IMR-90 (cell line): Measurements from ENCODE around the gene STK17B. TPM values are rescaled to one million over a fixed set of nuclear protein-coding genes. Genes with fewer than 3 reads are reported as not detected.

ENCODE experiments used
- ATAC-seq: fragments of 200-7000 bp; cut with Tn5 transposase; 2 replicates; pipeline ENCODE4 v1.9.1; 2020; ENCODE audit warnings: low read depth, mild to moderate bottlenecking, moderate library complexity
- BruUV-seq: library from RNA; stranded (reverse); fragments of 400-500 nt; replicated peaks from 2 replicates; lab custom pipeline; 2021; lab: Mats Ljungman, UMichigan
- CTCF ChIA-PET: fragments of 300-600 bp; formaldehyde crosslinking; extraction: SDS; loops from one replicate; lab custom pipeline; 2021; ENCODE audit warnings: antibody characterized with exemption; lab: Yijun Ruan, JAX
- POLR2A ChIA-PET: fragments of 300-600 bp; sonication (Branson Sonifier 250); formaldehyde crosslinking; loops from one replicate; lab custom pipeline; 2022; ENCODE audit warnings: antibody characterized with exemption; ENCODE audit not compliant: unreplicated experiment; lab: Charles Lee
- DNase-seq: peaks from one replicate; pipeline ENCODE4 v3.0.0; 2013
- H2AFZ ChIP-seq: replicated peaks from 2 replicates; pipeline ENCODE3; 2013; ENCODE audit warnings: low read length, mild to moderate bottlenecking; ENCODE audit not compliant: poor library complexity
- H2AK5ac ChIP-seq: 2 replicates; pipeline ENCODE4 v1.6.1; 2013; ENCODE audit warnings: low read depth, low read length, inconsistent platforms
- H2AK9ac ChIP-seq: replicated peaks from 2 replicates; pipeline ENCODE3; 2013; ENCODE audit warnings: mild to moderate bottlenecking, low read depth, low read length, moderate library complexity; ENCODE audit not compliant: poor library complexity
- H2BK120ac ChIP-seq: 2 replicates; pipeline ENCODE4 v1.6.1; 2013; ENCODE audit warnings: low read depth, low read length, inconsistent platforms
- H2BK15ac ChIP-seq: 3 replicates; pipeline ENCODE4 v1.6.1; 2013; ENCODE audit warnings: low read depth, low read length, inconsistent platforms
- H2BK20ac ChIP-seq: 2 replicates; pipeline ENCODE4 v1.6.1; 2013; ENCODE audit warnings: low read depth, mild to moderate bottlenecking, inconsistent platforms, low read length, moderate library complexity
- H2BK5ac ChIP-seq: 2 replicates; pipeline ENCODE4 v1.6.1; 2013; ENCODE audit warnings: mild to moderate bottlenecking, low read depth, low read length, inconsistent platforms; ENCODE audit not compliant: poor library complexity, severe bottlenecking
- H3K14ac ChIP-seq: replicated peaks from 2 replicates; pipeline ENCODE4 v1.6.1; 2013; ENCODE audit warnings: low read depth, low read length, inconsistent platforms
- H3K18ac ChIP-seq: 2 replicates; pipeline ENCODE4 v1.6.1; 2013; ENCODE audit warnings: low read depth, low read length, control low read depth
- H3K23ac ChIP-seq: 2 replicates; pipeline ENCODE4 v1.6.1; 2013; ENCODE audit warnings: low read depth, low read length, inconsistent platforms
- H3K27ac ChIP-seq: 2 replicates; pipeline ENCODE4 v1.5.1; 2013; ENCODE audit warnings: mild to moderate bottlenecking, control low read depth, low read length; ENCODE audit not compliant: insufficient read depth
- H3K27me3 ChIP-seq: 2 replicates; pipeline ENCODE4 v1.6.1; 2013; ENCODE audit warnings: low read length; ENCODE audit not compliant: control insufficient read depth, insufficient read depth
- H3K36me3 ChIP-seq: 2 replicates; pipeline ENCODE4 v1.6.1; 2013; ENCODE audit warnings: low read length, mixed read lengths; ENCODE audit not compliant: control insufficient read depth, insufficient read depth
- H3K4ac ChIP-seq: 2 replicates; pipeline ENCODE4 v1.6.1; 2013; ENCODE audit warnings: low read depth, low read length, inconsistent platforms
- H3K4me1 ChIP-seq: 2 replicates; pipeline ENCODE4 v1.6.1; 2013; ENCODE audit warnings: low read length, mixed read lengths; ENCODE audit not compliant: control insufficient read depth, insufficient read depth
- H3K4me2 ChIP-seq: 2 replicates; pipeline ENCODE4 v1.6.1; 2013; ENCODE audit warnings: low read depth, mild to moderate bottlenecking, control low read depth, low read length, moderate library complexity
- H3K4me3 ChIP-seq: 2 replicates; pipeline ENCODE4 v1.5.1; 2013; ENCODE audit warnings: low read depth, mild to moderate bottlenecking, control low read depth, low read length, moderate library complexity; ENCODE audit not compliant: insufficient read depth
- H3K56ac ChIP-seq: 2 replicates; pipeline ENCODE4 v1.6.1; 2013; ENCODE audit warnings: low read length, inconsistent platforms; ENCODE audit not compliant: insufficient read depth; ENCODE audit errors: extremely low read depth
- H3K79me1 ChIP-seq, 2 experiments: 2 replicates each; pipeline ENCODE4 v1.6.1; 2013; ENCODE audit warnings: low read length in 2 of 2, inconsistent platforms in 1 of 2, low read depth in 1 of 2
- H3K9ac ChIP-seq: 2 replicates; pipeline ENCODE4 v1.6.1; 2013; ENCODE audit warnings: low read depth, low read length, control low read depth
- H3K9me1 ChIP-seq: 2 replicates; pipeline ENCODE4 v1.6.1; 2013; ENCODE audit warnings: low read length, inconsistent platforms; ENCODE audit not compliant: insufficient read depth
- H3K9me3 ChIP-seq: 2 replicates; pipeline ENCODE4 v1.6.1; 2013; ENCODE audit warnings: low read length; ENCODE audit not compliant: control insufficient read depth, insufficient read depth
- H4K20me1 ChIP-seq: 2 replicates; pipeline ENCODE4 v1.6.1; 2013; ENCODE audit warnings: low read length, inconsistent platforms; ENCODE audit not compliant: insufficient read depth
- H4K5ac ChIP-seq: 2 replicates; pipeline ENCODE4 v1.6.1; 2013; ENCODE audit warnings: mild to moderate bottlenecking, low read depth, low read length, control low read depth
- H4K8ac ChIP-seq, 2 experiments: 2 replicates each; pipeline ENCODE4 v1.6.1; 2013; ENCODE audit warnings: low read depth in 2 of 2, low read length in 2 of 2, control low read depth in 1 of 2, inconsistent platforms in 1 of 2
- H4K91ac ChIP-seq: 2 replicates; pipeline ENCODE4 v1.6.1; 2013; ENCODE audit warnings: low read depth, low read length, inconsistent platforms; ENCODE audit not compliant: insufficient read depth
- POLR2A ChIP-seq: IDR thresholded peaks from 2 replicates; pipeline ENCODE4 v1.6.1; 2012; ENCODE audit warnings: mild to moderate bottlenecking, low read depth, low read length
- RAD21 ChIP-seq: IDR thresholded peaks from 2 replicates; pipeline ENCODE4 v1.6.1; 2012; ENCODE audit warnings: low read length, improper control_type of control experiment
- RCOR1 ChIP-seq: IDR thresholded peaks from 2 replicates; pipeline ENCODE4 v1.6.1; 2012; ENCODE audit warnings: mild to moderate bottlenecking, low read length, improper control_type of control experiment; ENCODE audit not compliant: insufficient replicate concordance
- RFX5 ChIP-seq: IDR thresholded peaks from 2 replicates; pipeline ENCODE4 v1.8.0; 2012; ENCODE audit warnings: low read depth, mild to moderate bottlenecking, low read length, moderate library complexity
- SMC3 ChIP-seq: fragments of 150-350 bp; IDR thresholded peaks from 2 replicates; pipeline ENCODE4 v1.6.1; 2016; ENCODE audit warnings: low read depth, mild to moderate bottlenecking, antibody characterized with exemption, low read length, moderate library complexity
- WGBS, 2 experiments: methylation state at CpG; one replicate each; pipeline versions ENCODE4 v1.1.5 to v1.1.7; 2013; ENCODE audit warnings: missing lambda C conversion rate in 2 of 2; ENCODE audit not compliant: insufficient read length in 1 of 2; ENCODE audit errors: extremely low coverage in 2 of 2; 5-methylcytosine and 5-hydroxymethylcytosine counted together
- dilution Hi-C: fragments of 300-500 bp; cut with HindIII; formaldehyde crosslinking; loops from one replicate; pipeline ENCODE4 v1.14.3; 2018; ENCODE audit warnings: low sequenced_read_pairs; ENCODE audit not compliant: unreplicated experiment
- in situ Hi-C: fragments of 300-500 bp; cut with MboI; formaldehyde crosslinking; loops from 3 replicates; pipeline ENCODE4 v1.14.3; 2019; ENCODE audit warnings: low sequenced_read_pairs, inconsistent platforms, mixed read lengths
- intact Hi-C: fragments of 100-400 bp; cut with micrococcal nuclease; formaldehyde crosslinking; loops from 2 replicates; pipeline ENCODE4 v1.10.0; 2022
- polyA plus RNA-seq, 3 experiments: library from polyadenylated mRNA; depleted of rRNA; stranded (reverse); fragments of >200 nt; gene quantifications; 2 replicates each; pipeline ENCODE4 v1.2.3, GENCODE V29; 2012; ENCODE audit warnings: low replicate concordance in 1 of 3
- total RNA-seq: library from RNA; depleted of rRNA; stranded (reverse); fragments of >200 nt; gene quantifications from 2 replicates; pipeline ENCODE4 v1.2.3, GENCODE V29; 2012
- TF ChIP-seq, protein P1 (sequence below): fragments of 150-350 bp; IDR thresholded peaks from 2 replicates; pipeline ENCODE4 v1.6.1; 2017; ENCODE audit warnings: mild to moderate bottlenecking, antibody characterized with exemption, low read length, low read depth
- TF ChIP-seq, protein P2 (sequence below): fragments of 150-350 bp; IDR thresholded peaks from 2 replicates; pipeline ENCODE4 v1.6.1; 2016; ENCODE audit warnings: low read depth, mild to moderate bottlenecking, low read length, moderate library complexity, borderline replicate concordance

STK17B gene
- total and polyA plus RNA-seq, 2 of the 4 experiments (the other 2 are of a cell fraction) = 7.5 to 48.9 TPM

DNA sequence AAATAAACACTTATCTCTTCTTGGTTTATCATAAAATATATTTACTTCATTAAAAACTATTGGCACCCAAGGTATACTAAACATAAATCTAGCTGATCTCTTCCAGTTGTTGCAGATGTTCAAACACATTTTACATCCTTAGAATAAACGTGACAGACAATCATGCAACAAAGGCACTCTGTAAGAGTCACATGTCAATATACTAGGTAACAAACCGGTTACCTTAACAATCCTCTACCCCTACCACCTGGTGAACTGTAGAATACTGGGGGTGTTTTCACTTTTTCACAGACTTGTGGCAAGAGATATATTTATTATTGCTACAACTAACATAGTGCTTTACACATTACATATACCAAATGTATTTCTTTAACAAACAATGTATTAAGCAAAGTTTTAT, 15.8 kb downstream of the STK17B start:
- H2BK120ac ChIP-seq = no peak overlapping the region
- TF ChIP-seq SMC3 = no peak
- TF ChIP-seq RCOR1 = no peak
- TF ChIP-seq, protein P1, sequence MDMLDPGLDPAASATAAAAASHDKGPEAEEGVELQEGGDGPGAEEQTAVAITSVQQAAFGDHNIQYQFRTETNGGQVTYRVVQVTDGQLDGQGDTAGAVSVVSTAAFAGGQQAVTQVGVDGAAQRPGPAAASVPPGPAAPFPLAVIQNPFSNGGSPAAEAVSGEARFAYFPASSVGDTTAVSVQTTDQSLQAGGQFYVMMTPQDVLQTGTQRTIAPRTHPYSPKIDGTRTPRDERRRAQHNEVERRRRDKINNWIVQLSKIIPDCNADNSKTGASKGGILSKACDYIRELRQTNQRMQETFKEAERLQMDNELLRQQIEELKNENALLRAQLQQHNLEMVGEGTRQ = no peak
- TF ChIP-seq POLR2A = no peak
- TF ChIP-seq, protein P2, sequence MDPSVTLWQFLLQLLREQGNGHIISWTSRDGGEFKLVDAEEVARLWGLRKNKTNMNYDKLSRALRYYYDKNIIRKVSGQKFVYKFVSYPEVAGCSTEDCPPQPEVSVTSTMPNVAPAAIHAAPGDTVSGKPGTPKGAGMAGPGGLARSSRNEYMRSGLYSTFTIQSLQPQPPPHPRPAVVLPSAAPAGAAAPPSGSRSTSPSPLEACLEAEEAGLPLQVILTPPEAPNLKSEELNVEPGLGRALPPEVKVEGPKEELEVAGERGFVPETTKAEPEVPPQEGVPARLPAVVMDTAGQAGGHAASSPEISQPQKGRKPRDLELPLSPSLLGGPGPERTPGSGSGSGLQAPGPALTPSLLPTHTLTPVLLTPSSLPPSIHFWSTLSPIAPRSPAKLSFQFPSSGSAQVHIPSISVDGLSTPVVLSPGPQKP = no peak
- TF ChIP-seq RFX5 = no peak
- no peak for TF ChIP-seq RAD21
- H3K27ac ChIP-seq = no peak overlapping the region
- no peaks in the 10 kb centered on the region for H3K27me3 ChIP-seq
- peaks cover 17 to 45% of the 10 kb centered on the region in 2 experiments for H3K79me1 ChIP-seq
- H3K4ac ChIP-seq = no peak overlapping the region
- no peak overlapping the region for H4K91ac ChIP-seq
- no peak overlapping the region for H3K14ac ChIP-seq
- H4K8ac ChIP-seq = no peak overlapping the region
- no TSS peak for BruUV-seq
- H2AK9ac ChIP-seq = no peak overlapping the region
- ChIA-PET CTCF (interaction anchor here (0.6 kb wide), 1 partner anchor 12 kb away, joined by 4 read pairs; no protein-coding TSS in a partner anchor), POLR2A (no interaction called here)
- ATAC-seq (no peak), DNase-seq (no peak)
- H3K23ac ChIP-seq = no peak overlapping the region
- dilution Hi-C loops (no loop called here), intact Hi-C loops (loop anchor here (10.0 kb wide), 1 partner anchor 609 kb away; no protein-coding TSS in a partner anchor), in situ Hi-C loops (loop anchor here (25.0 kb wide), 1 partner anchor 107 kb away; no protein-coding TSS in a partner anchor)
- H4K5ac ChIP-seq = no peak overlapping the region
- peaks cover 13% of the 10 kb centered on the region for H3K36me3 ChIP-seq
- peaks cover 3% of the 10 kb centered on the region for H3K4me1 ChIP-seq
- H3K18ac ChIP-seq = no peak overlapping the region
- H3K4me2 ChIP-seq = no peak overlapping the region
- no peak overlapping the region for H2BK15ac ChIP-seq
- H3K9ac ChIP-seq = no peak overlapping the region
- 0 out of 2 replicates have a peak, but pooled peaks cover 6% of the 10 kb centered on the region for H3K9me1 ChIP-seq
- no peak overlapping the region for H2AFZ ChIP-seq
- H2BK5ac ChIP-seq = no peak overlapping the region
- no peaks in the 10 kb centered on the region; the same call in 1 of the 2 replicates for H4K20me1 ChIP-seq
- WGBS, 2 experiments = no CpG with 5 or more reads among the region's 2 CpGs
- no peak overlapping the region for H3K56ac ChIP-seq
- no peaks in the 10 kb centered on the region for H3K9me3 ChIP-seq
- no peak overlapping the region for H3K4me3 ChIP-seq
- H2AK5ac ChIP-seq = no peak overlapping the region
- H2BK20ac ChIP-seq = no peak overlapping the region
